Sigmoid colon (tissue), 7 donors: ENCODE measurements around the gene KCND3. TPM values are rescaled to one million over a fixed set of nuclear protein-coding genes. Genes with fewer than 3 reads are reported as not detected.

Experiments
- DNase-seq: peaks from one replicate; pipeline ENCODE4 v3.0.0-alpha.2; 2019
- H3K27ac ChIP-seq, 4 donors: fragments of 200-600 bp; sonication (generic); one replicate each; pipeline ENCODE4 v1.5.1; 2016 to 2019; ENCODE audit warnings: mild to moderate bottlenecking in 1 of 4
- H3K27me3 ChIP-seq, 3 donors: fragments of 200-600 bp; sonication (generic); one replicate each; pipeline ENCODE4 v1.5.1; 2019; ENCODE audit warnings: mild to moderate bottlenecking in 1 of 3
- H3K36me3 ChIP-seq, 4 donors: fragments of 200-600 bp; sonication (generic); one replicate each; pipeline ENCODE4 v1.5.1; 2016 to 2019
- H3K4me1 ChIP-seq, 4 donors: fragments of 200-600 bp; sonication (generic); one replicate each; pipeline ENCODE4 v1.5.1; 2017 to 2019
- H3K4me3 ChIP-seq, 4 donors: fragments of 200-600 bp; sonication (generic); one replicate each; pipeline ENCODE4 v1.5.1; 2017 to 2019; ENCODE audit warnings: mild to moderate bottlenecking in 2 of 4, moderate library complexity in 1 of 4
- H3K9me3 ChIP-seq, 4 donors: fragments of 200-600 bp in 3 of 4; sonication (generic) in 3 of 4; one replicate each; pipeline versions ENCODE4 v1.5.1 to v1.6.1; 2013 to 2019
- EP300 ChIP-seq, 4 donors: sonication (generic); formaldehyde crosslinking; IDR thresholded peaks; one replicate each; pipeline ENCODE4 v1.6.1; 2017; ENCODE audit warnings: antibody characterized with exemption in 4 of 4
- POLR2A ChIP-seq, 2 donors: fragments of 450-650 bp; IDR thresholded peaks; one replicate each; pipeline ENCODE4 v1.6.1; 2016; ENCODE audit warnings: antibody characterized with exemption in 2 of 2, mild to moderate bottlenecking in 2 of 2, moderate library complexity in 2 of 2
- POLR2AphosphoS5 ChIP-seq, 4 donors: sonication (generic); formaldehyde crosslinking; IDR thresholded peaks; one replicate each; pipeline ENCODE4 v1.6.1; 2017; ENCODE audit warnings: antibody characterized with exemption in 4 of 4
- WGBS, 2 donors: extraction: QIAGEN DNeasy Blood & Tissue Kit; methylation state at CpG; one replicate each; pipeline ENCODE4 v1.1.7; 2013; 5-methylcytosine and 5-hydroxymethylcytosine counted together
- intact Hi-C: fragments of 100-400 bp; cut with DNase I; formaldehyde crosslinking; loops from one replicate; pipeline ENCODE4 v1.15.1; 2023
- polyA plus RNA-seq, 3 donors: library from polyadenylated mRNA; stranded (reverse); fragments of 200-250 nt; gene quantifications; one replicate each; pipeline ENCODE4 v1.2.3, GENCODE V29; 2013
- total RNA-seq, 4 donors: library from RNA; depleted of rRNA; stranded (reverse); fragments of >200 nt; gene quantifications; one replicate each; pipeline ENCODE4 v1.1.0, GENCODE V29; 2016
- TF ChIP-seq, protein P1 (sequence below), 4 experiments: fragments of 450-650 bp in 3 of 4; fragments of 200-600 bp in 1 of 4; IDR thresholded peaks; one replicate each; pipeline ENCODE4 v1.5.1; 2016 to 2019; ENCODE audit warnings: antibody characterized with exemption in 4 of 4, mild to moderate bottlenecking in 3 of 4, moderate library complexity in 2 of 4
- donor health status: healthy with polysubstance abuse.
- donor health status: Bipolar disorder and iron deficiency.
- donor health status: healthy.

The KCND3 gene
- total and polyA plus RNA-seq, 7 donors: 0.23 to 18.3 (median 5.9) TPM

DNA sequence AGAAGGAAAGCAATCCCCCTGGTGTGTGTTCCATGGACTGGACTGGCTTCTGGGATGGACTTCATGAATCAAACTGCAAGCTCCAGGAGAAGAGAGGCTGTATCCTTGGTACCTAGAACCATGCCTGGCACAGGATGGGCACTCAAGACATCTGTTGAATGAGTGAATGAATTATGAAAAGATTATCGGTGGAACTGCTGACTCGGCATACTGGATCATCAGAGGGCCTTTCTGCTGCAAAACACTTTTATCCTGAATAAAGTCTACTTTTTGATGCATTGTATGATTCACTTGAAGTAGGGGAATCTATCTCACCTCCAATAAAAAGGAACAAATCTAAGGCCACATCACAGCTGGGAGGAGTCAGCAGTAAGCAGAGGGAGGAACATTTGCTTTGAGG is 190.9 kb downstream of the KCND3 start:
- intact Hi-C loops: no loop called here

DNA sequence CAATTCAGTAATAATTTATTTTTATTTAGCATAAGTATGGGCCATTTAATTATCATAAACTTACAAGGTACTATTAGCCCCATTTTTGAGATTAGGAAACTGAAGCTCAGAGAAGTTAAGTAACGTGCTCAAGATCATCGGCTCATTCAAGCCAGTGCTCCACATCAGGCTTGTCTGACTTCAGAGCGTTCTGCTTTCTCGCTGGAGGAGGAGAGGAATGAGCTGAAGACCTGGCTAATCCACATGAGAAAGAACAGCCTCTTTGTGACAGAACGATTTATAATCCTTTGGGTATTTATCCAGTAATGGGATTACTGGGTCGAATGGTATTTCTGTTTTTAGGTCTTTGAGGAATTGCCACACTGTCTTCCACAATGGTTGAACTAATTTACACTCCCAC is 194.1 kb downstream of the KCND3 start:
- DNase-seq: no peak
- no peaks in the 10 kb centered on the region for H3K27me3 ChIP-seq
- H3K4me3 ChIP-seq: no peak overlapping the region
- no peaks in the 10 kb centered on the region for H3K36me3 ChIP-seq
- no peak for TF ChIP-seq POLR2A (IDR thresholded peaks at IDR 0.05)
- TF ChIP-seq POLR2AphosphoS5 (IDR thresholded peaks at IDR 0.05): no peak
- TF ChIP-seq EP300 (IDR thresholded peaks at IDR 0.05): no peak
- TF ChIP-seq, protein P1, sequence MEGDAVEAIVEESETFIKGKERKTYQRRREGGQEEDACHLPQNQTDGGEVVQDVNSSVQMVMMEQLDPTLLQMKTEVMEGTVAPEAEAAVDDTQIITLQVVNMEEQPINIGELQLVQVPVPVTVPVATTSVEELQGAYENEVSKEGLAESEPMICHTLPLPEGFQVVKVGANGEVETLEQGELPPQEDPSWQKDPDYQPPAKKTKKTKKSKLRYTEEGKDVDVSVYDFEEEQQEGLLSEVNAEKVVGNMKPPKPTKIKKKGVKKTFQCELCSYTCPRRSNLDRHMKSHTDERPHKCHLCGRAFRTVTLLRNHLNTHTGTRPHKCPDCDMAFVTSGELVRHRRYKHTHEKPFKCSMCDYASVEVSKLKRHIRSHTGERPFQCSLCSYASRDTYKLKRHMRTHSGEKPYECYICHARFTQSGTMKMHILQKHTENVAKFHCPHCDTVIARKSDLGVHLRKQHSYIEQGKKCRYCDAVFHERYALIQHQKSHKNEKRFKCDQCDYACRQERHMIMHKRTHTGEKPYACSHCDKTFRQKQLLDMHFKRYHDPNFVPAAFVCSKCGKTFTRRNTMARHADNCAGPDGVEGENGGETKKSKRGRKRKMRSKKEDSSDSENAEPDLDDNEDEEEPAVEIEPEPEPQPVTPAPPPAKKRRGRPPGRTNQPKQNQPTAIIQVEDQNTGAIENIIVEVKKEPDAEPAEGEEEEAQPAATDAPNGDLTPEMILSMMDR (IDR thresholded peaks at IDR 0.05): no peak
- no peak overlapping the region for H3K27ac ChIP-seq
- H3K9me3 ChIP-seq: peaks cover 0 to 4% (median 0%) of the 10 kb centered on the region in 4 donors
- WGBS, 2 donors: 85% methylated on average over 6 of the region's 6 CpGs
- intact Hi-C loops: no loop called here
- no peaks in the 10 kb centered on the region for H3K4me1 ChIP-seq

More for the DNA sequence above, 190.9 kb downstream of the KCND3 start:
- 95 to 96% methylated on average over 2 of the region's 2 CpGs for WGBS, 2 donors
- Histone ChIP-seq H3K36me3 (no peaks in the 10 kb centered on the region), H3K27ac (no peak overlapping the region), H3K9me3 (peaks cover 0 to 4% (median 0%) of the 10 kb centered on the region in 4 donors), H3K4me1 (no peaks in the 10 kb centered on the region), H3K4me3 (no peak overlapping the region), H3K27me3 (no peaks in the 10 kb centered on the region)
- TF ChIP-seq EP300 (IDR thresholded peaks at IDR 0.05) (no peak), POLR2AphosphoS5 (IDR thresholded peaks at IDR 0.05) (no peak), POLR2A (IDR thresholded peaks at IDR 0.05) (no peak)
- TF ChIP-seq, protein P1 (IDR thresholded peaks at IDR 0.05): no peak
- no peak for DNase-seq

DNA sequence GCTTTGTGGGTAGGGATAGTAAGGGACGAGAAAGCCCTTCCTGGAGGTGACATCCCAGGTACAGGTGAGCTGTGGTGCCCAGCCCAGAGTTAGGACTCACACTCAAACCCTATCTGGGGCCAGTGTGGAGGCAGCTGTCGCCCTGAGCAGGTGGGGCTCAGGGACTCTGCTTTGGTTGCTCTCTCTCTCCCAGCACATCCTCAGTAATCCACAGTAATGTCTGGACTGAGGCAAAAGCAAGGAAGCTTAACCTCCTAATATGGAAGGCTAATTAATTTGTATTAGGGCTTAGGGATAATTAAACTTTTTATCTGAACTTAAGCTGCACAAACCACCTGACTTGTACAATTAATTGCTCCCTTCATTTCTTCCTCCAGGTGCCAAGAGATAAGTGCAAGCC is 195.5 kb downstream of the KCND3 start:
- no peak for TF ChIP-seq POLR2A (IDR thresholded peaks at IDR 0.05)
- no peak for TF ChIP-seq EP300 (IDR thresholded peaks at IDR 0.05)
- TF ChIP-seq POLR2AphosphoS5 (IDR thresholded peaks at IDR 0.05): no peak
- TF ChIP-seq, protein P1 (IDR thresholded peaks at IDR 0.05): no peak
- H3K36me3 ChIP-seq: no peaks in the 10 kb centered on the region
- no peak overlapping the region for H3K4me3 ChIP-seq
- H3K4me1 ChIP-seq: peaks cover 0 to 8% (median 0%) of the 10 kb centered on the region in 4 donors
- H3K9me3 ChIP-seq: peaks cover 0 to 4% (median 0%) of the 10 kb centered on the region in 4 donors
- H3K27me3 ChIP-seq: no peaks in the 10 kb centered on the region
- intact Hi-C loops: no loop called here
- WGBS, 2 donors: 27 to 50% methylated on average over 2 of the region's 2 CpGs
- H3K27ac ChIP-seq: no peak overlapping the region
- DNase-seq: no peak

DNA sequence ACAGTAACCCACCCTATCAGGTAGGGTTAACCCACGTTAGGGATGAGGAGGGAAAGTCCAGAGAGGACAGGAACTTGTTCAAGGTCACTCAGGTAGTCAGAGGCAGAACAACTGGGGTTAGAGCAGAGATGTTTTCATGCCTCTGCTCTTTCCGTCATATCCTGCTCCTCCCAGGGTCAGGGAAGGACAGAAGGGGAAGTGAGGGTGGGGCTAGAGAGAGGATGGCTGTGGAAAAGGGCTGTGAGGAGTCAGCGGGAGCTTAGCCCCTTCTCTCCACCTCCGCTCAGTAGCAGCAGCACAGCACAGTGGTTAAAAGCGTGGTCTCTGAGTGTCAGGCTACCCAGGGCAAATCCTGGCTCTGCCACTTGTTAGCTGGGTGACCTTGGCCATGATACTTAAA is 197.2 kb downstream of the KCND3 start:
- intact Hi-C loops: no loop called here
- Histone ChIP-seq H3K36me3 (no peaks in the 10 kb centered on the region), H3K9me3 (peaks cover 0 to 4% (median 0%) of the 10 kb centered on the region in 4 donors), H3K27me3 (no peaks in the 10 kb centered on the region), H3K4me1 (peaks cover 0 to 9% (median 0%) of the 10 kb centered on the region in 4 donors), H3K4me3 (no peak overlapping the region), H3K27ac (no peak overlapping the region)
- TF ChIP-seq, protein P1 (IDR thresholded peaks at IDR 0.05): no peak
- TF ChIP-seq POLR2AphosphoS5 (IDR thresholded peaks at IDR 0.05): no peak
- TF ChIP-seq EP300 (IDR thresholded peaks at IDR 0.05): no peak
- TF ChIP-seq POLR2A (IDR thresholded peaks at IDR 0.05): no peak
- no peak for DNase-seq
- 51 to 56% methylated on average over 5 of the region's 5 CpGs for WGBS, 2 donors

DNA sequence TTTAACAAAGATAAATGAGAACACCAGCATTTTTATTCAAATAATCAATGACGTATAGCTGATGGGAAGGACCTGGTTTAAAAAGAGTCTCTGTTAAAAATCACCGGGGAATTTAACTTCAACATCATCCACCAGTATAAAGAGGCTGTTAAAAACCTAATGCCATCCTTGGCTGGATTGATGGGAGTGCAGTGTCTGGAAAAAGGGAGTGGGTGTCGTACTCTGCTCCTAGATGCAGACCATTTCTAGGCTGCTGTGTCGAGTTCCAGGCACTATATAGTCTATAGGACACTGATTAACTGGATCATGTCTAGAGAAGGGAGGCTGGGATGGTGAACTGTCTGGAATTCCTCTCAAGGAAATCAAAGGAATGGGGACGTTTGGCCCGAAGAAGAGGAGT is 197.7 kb downstream of the KCND3 start:
- Histone ChIP-seq H3K4me3 (no peak overlapping the region), H3K36me3 (no peaks in the 10 kb centered on the region), H3K9me3 (peaks cover 0 to 4% (median 0%) of the 10 kb centered on the region in 4 donors), H3K27me3 (no peaks in the 10 kb centered on the region), H3K4me1 (peaks cover 0 to 9% (median 0%) of the 10 kb centered on the region in 4 donors), H3K27ac (no peak overlapping the region)
- intact Hi-C loops: loop anchor here (2.0 kb wide), 2 partner anchors 545 to 577 kb away; no protein-coding TSS in a partner anchor
- TF ChIP-seq POLR2AphosphoS5 (IDR thresholded peaks at IDR 0.05) (no peak), EP300 (IDR thresholded peaks at IDR 0.05) (no peak), POLR2A (IDR thresholded peaks at IDR 0.05) (no peak)
- TF ChIP-seq, protein P1 (IDR thresholded peaks at IDR 0.05): no peak
- 72 to 82% methylated on average over 6 of the region's 6 CpGs for WGBS, 2 donors
- DNase-seq: no peak
